GM19240 (cell line): ENCODE measurements around the gene TBC1D5.
"Not testable (repeated sequence)": the region's sequence is repeated elsewhere in the genome, so short reads cannot be mapped to it uniquely, and the experiment has no call there.

Experiments used
- DNase-seq: peaks from one replicate; pipeline ENCODE4 v3.0.0; 2011; ENCODE audit warnings: low spot score; ENCODE audit not compliant: insufficient read length

TBC1D5 gene

GRCh38 chr3:17357035-17357710, 385.3 kb downstream of the TBC1D5 start:
- no peak for DNase-seq

- DNase-seq = no peak
Measured at GRCh38 chr3:17356585-17356984, 385.8 kb downstream of the TBC1D5 start.

- DNase-seq = no peak
Measured at GRCh38 chr3:17355591-17355990, 386.8 kb downstream of the TBC1D5 start.

GRCh38 chr3:17354341-17354740, 388.1 kb downstream of the TBC1D5 start:
- no peak for DNase-seq

DNA sequence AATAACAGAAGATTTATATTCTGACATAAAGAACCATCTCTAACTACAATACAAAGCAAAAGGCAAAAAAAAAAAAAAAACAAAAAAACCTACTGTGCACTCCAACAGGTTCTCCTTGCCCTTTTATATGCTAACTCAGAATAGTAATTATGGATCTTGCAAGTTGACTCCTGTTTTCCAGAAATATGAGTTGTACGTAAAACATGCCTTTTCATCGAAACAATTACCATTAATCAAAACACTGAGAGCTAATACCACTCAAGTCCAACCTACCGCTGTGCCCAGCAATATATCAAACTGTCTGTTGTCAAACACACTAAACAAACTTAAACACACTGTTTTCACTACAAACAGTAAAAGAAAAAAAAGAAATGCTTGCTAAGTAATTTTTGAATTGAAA, 389.8 kb downstream of the TBC1D5 start:
- DNase-seq = no peak

- DNase-seq = not testable (repeated sequence)
Measured at GRCh38 chr3:17351193-17351592, 391.2 kb downstream of the TBC1D5 start.

- DNase-seq = no peak
Measured at GRCh38 chr3:17349093-17349492, 393.3 kb downstream of the TBC1D5 start.

DNA sequence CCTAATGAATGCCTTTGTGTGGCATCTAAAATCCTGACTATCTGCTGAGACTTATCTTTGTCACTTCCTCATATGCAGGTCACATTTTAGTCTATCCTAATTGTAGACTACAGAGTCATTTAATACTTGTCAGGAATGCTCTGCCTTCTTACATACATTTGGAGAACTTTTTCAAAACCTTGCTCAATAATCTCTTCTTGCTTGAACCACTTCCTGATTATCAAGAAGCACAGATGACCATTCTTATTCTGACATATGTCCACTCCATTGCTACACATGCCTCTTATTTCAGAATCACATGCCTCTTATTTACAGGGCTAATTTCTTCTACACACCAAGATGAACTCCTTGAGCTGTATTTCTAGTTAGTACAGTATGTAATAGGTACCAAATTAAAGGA, 400.3 kb downstream of the TBC1D5 start:
- DNase-seq = no peak

- no peak for DNase-seq
Measured at GRCh38 chr3:17340693-17341092, 401.7 kb downstream of the TBC1D5 start.

GRCh38 chr3:17340261-17340660, 402.2 kb downstream of the TBC1D5 start:
- no peak for DNase-seq

GRCh38 chr3:17339132-17339575, 403.3 kb downstream of the TBC1D5 start:
- DNase-seq = no peak

GRCh38 chr3:17336291-17336690, 406.1 kb downstream of the TBC1D5 start:
- no peak for DNase-seq

GRCh38 chr3:17333893-17334292, 408.5 kb downstream of the TBC1D5 start:
- no peak for DNase-seq

DNA sequence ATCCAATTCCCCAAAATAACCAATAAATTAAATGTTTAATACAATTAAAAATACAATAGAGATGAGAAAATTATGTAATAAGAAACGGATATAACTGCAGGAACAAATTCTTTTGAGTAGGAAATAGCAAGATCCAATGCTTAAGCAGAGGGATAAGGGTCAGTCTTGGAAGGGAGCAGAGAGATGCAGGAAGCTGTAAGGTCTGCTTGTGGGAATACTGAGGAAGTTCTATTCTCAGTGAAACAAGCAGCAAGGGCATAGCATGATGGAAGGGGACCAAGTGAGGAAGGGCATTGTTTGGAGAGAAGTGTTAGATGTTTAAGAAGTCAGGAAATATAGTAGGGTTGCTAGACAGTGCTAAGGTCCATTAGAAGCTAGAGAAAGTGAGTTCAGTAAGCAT, 409.0 kb downstream of the TBC1D5 start:
- no peak for DNase-seq

DNA sequence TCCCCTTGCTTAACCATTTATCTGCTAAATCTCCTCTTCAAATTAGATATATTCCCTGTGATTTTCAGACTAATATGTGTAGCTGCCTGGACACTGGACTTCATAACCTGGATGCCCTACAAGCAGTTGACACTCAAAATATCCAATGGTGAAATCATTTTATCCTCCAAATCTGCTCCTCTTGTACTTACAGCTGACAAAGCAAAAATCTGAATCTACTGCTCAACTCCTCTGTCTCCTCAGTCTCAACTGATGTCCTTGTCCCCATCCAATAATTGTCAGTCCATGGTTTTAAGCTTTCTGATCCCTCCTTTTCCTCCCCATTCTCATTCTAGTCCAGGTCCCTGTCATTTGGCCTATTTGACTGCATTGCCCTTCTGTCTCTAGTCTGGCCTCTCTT, 411.8 kb downstream of the TBC1D5 start:
- no peak for DNase-seq

GRCh38 chr3:17329927-17330326, 412.5 kb downstream of the TBC1D5 start:
- DNase-seq = no peak

DNA sequence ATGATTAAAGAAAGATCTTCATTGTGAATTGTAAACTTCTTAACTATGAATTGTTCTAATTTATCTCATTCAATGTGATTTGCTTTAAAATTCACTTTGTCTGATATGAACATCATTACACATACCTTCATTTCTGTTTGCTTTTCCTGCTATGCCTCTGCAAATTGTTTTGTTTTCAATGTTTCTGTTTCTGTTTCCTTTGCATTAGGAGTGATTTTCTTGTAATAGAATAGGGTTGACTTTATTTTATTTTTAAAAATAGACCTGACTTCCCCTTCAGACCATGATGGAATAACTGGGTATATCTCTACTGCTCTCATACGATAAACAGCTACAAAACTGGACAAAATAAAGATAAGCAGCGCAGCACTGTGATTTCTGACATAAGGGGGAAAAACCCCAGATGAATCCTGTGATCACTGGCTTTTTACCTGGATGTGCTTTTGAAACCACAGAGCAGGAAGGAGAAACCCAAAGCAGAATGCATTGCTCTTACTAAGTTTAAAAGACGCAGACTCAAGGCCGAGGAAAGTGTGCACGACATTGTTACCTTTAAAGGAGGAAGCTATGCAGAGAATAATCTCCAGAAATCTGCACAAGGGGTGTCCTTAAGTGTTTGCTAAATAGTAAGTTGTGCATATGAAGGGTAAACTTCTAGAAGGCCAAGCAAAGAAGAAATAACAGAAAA, 420.2 kb downstream of the TBC1D5 start:
- no peak for DNase-seq

DNA sequence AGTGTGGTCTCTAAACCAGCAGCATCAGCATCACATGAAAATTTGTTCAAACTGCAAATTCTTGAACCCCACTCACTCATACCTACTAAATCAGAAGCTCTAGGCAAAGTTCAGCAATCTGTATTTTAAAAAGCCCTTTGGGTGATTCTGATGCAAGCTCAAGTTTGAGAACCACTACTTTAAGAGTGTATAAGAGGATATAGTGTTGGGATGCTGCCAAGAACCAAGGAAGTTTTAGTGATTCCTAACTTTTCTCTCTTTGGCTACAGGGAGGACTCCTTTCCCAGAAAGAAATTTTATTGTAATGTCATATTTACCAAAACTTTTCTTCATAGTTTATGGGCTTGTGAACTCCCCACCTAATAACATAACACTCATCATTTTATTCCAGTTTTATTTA, 422.2 kb downstream of the TBC1D5 start:
- DNase-seq = no peak

DNA sequence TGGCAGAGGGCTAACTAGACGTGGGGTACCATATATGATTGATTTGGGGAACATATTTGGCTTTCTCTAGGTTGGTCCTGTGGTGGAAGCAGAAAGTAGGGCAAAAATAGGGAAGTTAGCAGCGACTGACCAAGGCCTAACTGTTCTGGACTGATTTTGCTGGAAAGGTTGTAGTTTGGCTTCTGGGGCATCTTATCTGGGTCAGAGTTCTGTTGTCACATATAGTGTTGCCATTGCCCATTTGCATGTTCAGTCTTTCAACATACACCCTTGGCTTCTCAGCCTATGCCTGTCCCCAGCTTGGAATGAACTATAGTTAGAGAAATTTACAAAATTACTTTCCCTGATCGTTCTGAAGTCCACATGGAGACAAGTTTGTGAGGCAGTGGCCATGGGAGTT, 426.5 kb downstream of the TBC1D5 start:
- DNase-seq = no peak

DNA sequence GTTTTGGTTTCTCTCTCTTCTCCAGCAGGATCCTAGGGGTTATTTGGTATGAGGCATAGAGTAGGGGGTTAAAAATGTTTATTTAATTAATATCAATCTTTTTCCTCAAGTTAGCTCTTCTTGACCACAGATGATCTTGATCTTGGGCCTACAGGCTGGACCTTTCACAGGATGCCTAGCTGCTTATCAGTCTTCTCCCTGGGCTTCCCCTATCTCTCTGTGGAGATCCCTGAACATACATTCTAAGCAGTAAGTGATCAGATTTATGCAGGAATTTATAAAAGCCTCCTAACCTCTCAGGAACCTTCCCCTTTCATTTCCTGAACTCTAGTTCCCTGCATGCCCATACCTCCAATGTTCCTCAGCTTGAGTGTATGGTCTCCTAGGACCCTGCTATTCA, 428.3 kb downstream of the TBC1D5 start:
- no peak for DNase-seq

GRCh38 chr3:17313746-17314145, 428.7 kb downstream of the TBC1D5 start:
- no peak for DNase-seq

- no peak for DNase-seq
Measured at GRCh38 chr3:17310983-17311382, 431.4 kb downstream of the TBC1D5 start.

DNA sequence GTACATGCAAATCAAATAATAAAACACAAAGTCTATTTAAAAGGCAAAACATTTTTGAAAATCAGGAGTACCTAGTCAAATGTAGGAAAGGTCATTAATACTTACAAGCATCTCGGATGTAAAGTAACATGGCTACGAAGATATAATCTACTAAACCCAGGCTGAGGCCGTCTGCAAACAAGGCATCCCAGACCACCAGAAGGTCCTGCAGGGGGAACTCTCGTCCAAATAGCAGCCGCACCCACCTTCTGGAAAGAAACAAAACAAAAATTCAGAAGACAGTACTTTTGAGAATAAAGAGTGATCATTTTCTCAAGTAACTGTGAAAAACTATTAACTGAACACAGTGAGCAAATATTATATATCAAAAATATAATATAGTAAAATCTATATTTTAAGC, 434.5 kb downstream of the TBC1D5 start:
- no peak for DNase-seq
